Measurements from ENCODE around the gene GAS2L2.

GAS2L2 gene

GRCh38 chr17:35752945-35753764, at the start of gene GAS2L2:
Gene GAS2L2 (minus strand): TSS chr17:35753239. CDS start chr17:35752850, 389 bp downstream.
- no peak within 1 kb of the TSS for H3K27ac ChIP-seq

GRCh38 chr17:35801583-35802224, 48.7 kb upstream of the GAS2L2 start:
- Histone ChIP-seq H3K4me2 (no peak overlapping the region), H3K27ac (no peak overlapping the region), H3K27me3 (ENCODE audit: insufficient read depth, low read depth) (peaks cover 11% of the 10 kb centered on the region; the same call in 1 of the 2 replicates), H2AFZ (ENCODE audit: low read depth) (no peak overlapping the region), H4K20me1 (ENCODE audit: insufficient read depth) (no peaks in the 10 kb centered on the region), H3K4me3 (IDR thresholded peaks at IDR 0.05; ENCODE audit: insufficient read depth, low read depth, low read length) (no peak overlapping the region), H3K79me2 (ENCODE audit: insufficient read depth, low read depth) (no peaks in the 10 kb centered on the region), H3K36me3 (ENCODE audit: insufficient read depth) (no peaks in the 10 kb centered on the region), H3K4me1 (ENCODE audit: low read depth, poor library complexity, severe bottlenecking) (peaks cover 5% of the 10 kb centered on the region), H3K9ac (no peak overlapping the region)
- TF ChIP-seq CTCF (conservative IDR thresholded peaks at IDR 0.05; ENCODE audit: low read depth, low read length), result no peak

More at GRCh38 chr17:35752945-35753764, at the start of gene GAS2L2:
- Histone ChIP-seq H3K79me2 (ENCODE audit: insufficient read depth, low read depth) (no peaks in the 10 kb centered on the region), H4K20me1 (ENCODE audit: insufficient read depth) (no peaks in the 10 kb centered on the region), H3K9ac (no peak within 1 kb of the TSS), H2AFZ (ENCODE audit: low read depth) (no peak within 1 kb of the TSS), H3K36me3 (ENCODE audit: insufficient read depth) (no peaks in the 10 kb centered on the region), H3K4me3 (IDR thresholded peaks at IDR 0.05; ENCODE audit: insufficient read depth, low read depth, low read length) (no peak within 1 kb of the TSS), H3K4me1 (ENCODE audit: low read depth, poor library complexity, severe bottlenecking) (no peaks in the 10 kb centered on the region), H3K27me3 (ENCODE audit: insufficient read depth, low read depth) (no peaks in the 10 kb centered on the region; the same call in 1 of the 2 replicates), H3K4me2 (no peak within 1 kb of the TSS)
- TF ChIP-seq CTCF (conservative IDR thresholded peaks at IDR 0.05; ENCODE audit: low read depth, low read length), result no peak

GRCh38 chr17:35799942-35800341, 46.9 kb upstream of the GAS2L2 start:
- H4K20me1 ChIP-seq (ENCODE audit: insufficient read depth), result no peaks in the 10 kb centered on the region
- H2AFZ ChIP-seq (ENCODE audit: low read depth), result no peak overlapping the region
- H3K79me2 ChIP-seq (ENCODE audit: insufficient read depth, low read depth), result no peaks in the 10 kb centered on the region
- H3K27ac ChIP-seq, result no peak overlapping the region
- H3K4me3 ChIP-seq (IDR thresholded peaks at IDR 0.05; ENCODE audit: insufficient read depth, low read depth, low read length), result no peak overlapping the region
- no peak overlapping the region for H3K4me2 ChIP-seq
- H3K4me1 ChIP-seq (ENCODE audit: low read depth, poor library complexity, severe bottlenecking), result peaks cover 5% of the 10 kb centered on the region
- no peak overlapping the region for H3K9ac ChIP-seq
- no peaks in the 10 kb centered on the region for H3K36me3 ChIP-seq (ENCODE audit: insufficient read depth)
- no peak for TF ChIP-seq CTCF (conservative IDR thresholded peaks at IDR 0.05; ENCODE audit: low read depth, low read length)
- peaks cover 15% of the 10 kb centered on the region; the same call in 1 of the 2 replicates for H3K27me3 ChIP-seq (ENCODE audit: insufficient read depth, low read depth)

GRCh38 chr17:35797918-35798317, 44.9 kb upstream of the GAS2L2 start:
- no peak for TF ChIP-seq CTCF (conservative IDR thresholded peaks at IDR 0.05; ENCODE audit: low read depth, low read length)

More at GRCh38 chr17:35797918-35798317, 44.9 kb upstream of the GAS2L2 start:
- H3K9ac ChIP-seq, result no peak overlapping the region
- no peaks in the 10 kb centered on the region for H3K79me2 ChIP-seq (ENCODE audit: insufficient read depth, low read depth)
- H2AFZ ChIP-seq (ENCODE audit: low read depth), result no peak overlapping the region
- H3K27me3 ChIP-seq (ENCODE audit: insufficient read depth, low read depth), result peaks cover 15% of the 10 kb centered on the region; the same call in 1 of the 2 replicates
- no peaks in the 10 kb centered on the region for H3K4me1 ChIP-seq (ENCODE audit: low read depth, poor library complexity, severe bottlenecking)
- H3K36me3 ChIP-seq (ENCODE audit: insufficient read depth), result no peaks in the 10 kb centered on the region
- H3K4me2 ChIP-seq, result no peak overlapping the region
- no peaks in the 10 kb centered on the region for H4K20me1 ChIP-seq (ENCODE audit: insufficient read depth)
- no peak overlapping the region for H3K27ac ChIP-seq
- no peak overlapping the region for H3K4me3 ChIP-seq (IDR thresholded peaks at IDR 0.05; ENCODE audit: insufficient read depth, low read depth, low read length)
